GM19240 (cell line): ENCODE results near the gene KPNA6.

Source experiments
- DNase-seq: peaks from one replicate; pipeline ENCODE4 v3.0.0; 2011; ENCODE audit warnings: low spot score; ENCODE audit not compliant: insufficient read length

Gene KPNA6

GRCh38 chr1:32215629-32216480, 108.0 kb downstream of the KPNA6 start:
- DNase-seq: peak; percentile 50

GRCh38 chr1:32216566-32216965, 108.7 kb downstream of the KPNA6 start:
- no peak for DNase-seq

- DNase-seq: no peak
These were observed 111.2 kb downstream of the KPNA6 start for GRCh38 chr1:32219022-32219421.

GRCh38 chr1:32220746-32221580, 113.1 kb downstream of the KPNA6 start:
- DNase-seq: no peak

- DNase-seq: no peak
These were observed 113.7 kb downstream of the KPNA6 start for GRCh38 chr1:32221581-32221979.

GRCh38 chr1:32221980-32222755, 114.3 kb downstream of the KPNA6 start, which contains the start of the genes EIF3I and TMEM234:
TSS of gene EIF3I (plus strand) at chr1:32222407. CDS start at chr1:32222442, 35 bp downstream.
TSS of gene TMEM234 (minus strand) at chr1:32222353. CDS start at chr1:32222322, 31 bp downstream.
- peak; percentile 96 for DNase-seq

- DNase-seq: no peak
These were observed 115.8 kb downstream of the KPNA6 start for GRCh38 chr1:32223683-32224082.

GRCh38 chr1:32224285-32224684, 116.4 kb downstream of the KPNA6 start:
- no peak for DNase-seq
